GM19240 (cell line): ENCODE results near the gene FOXS1.
"Not testable (repeated sequence)": the region's sequence is repeated elsewhere in the genome, so short reads cannot be mapped to it uniquely, and the experiment has no call there.

Experiments
- DNase-seq: peaks from one replicate; pipeline ENCODE4 v3.0.0; 2011; ENCODE audit warnings: low spot score; ENCODE audit not compliant: insufficient read length

The FOXS1 gene

GRCh38 chr20:31840906-31841816 is 4.2 kb downstream of the FOXS1 start:
- no peak for DNase-seq

GRCh38 chr20:31839782-31840487 is 5.5 kb downstream of the FOXS1 start:
- DNase-seq = no peak

GRCh38 chr20:31838646-31839292 is 6.6 kb downstream of the FOXS1 start:
- DNase-seq = no peak

GRCh38 chr20:31837896-31838397 is 7.5 kb downstream of the FOXS1 start:
- DNase-seq = no peak

DNA sequence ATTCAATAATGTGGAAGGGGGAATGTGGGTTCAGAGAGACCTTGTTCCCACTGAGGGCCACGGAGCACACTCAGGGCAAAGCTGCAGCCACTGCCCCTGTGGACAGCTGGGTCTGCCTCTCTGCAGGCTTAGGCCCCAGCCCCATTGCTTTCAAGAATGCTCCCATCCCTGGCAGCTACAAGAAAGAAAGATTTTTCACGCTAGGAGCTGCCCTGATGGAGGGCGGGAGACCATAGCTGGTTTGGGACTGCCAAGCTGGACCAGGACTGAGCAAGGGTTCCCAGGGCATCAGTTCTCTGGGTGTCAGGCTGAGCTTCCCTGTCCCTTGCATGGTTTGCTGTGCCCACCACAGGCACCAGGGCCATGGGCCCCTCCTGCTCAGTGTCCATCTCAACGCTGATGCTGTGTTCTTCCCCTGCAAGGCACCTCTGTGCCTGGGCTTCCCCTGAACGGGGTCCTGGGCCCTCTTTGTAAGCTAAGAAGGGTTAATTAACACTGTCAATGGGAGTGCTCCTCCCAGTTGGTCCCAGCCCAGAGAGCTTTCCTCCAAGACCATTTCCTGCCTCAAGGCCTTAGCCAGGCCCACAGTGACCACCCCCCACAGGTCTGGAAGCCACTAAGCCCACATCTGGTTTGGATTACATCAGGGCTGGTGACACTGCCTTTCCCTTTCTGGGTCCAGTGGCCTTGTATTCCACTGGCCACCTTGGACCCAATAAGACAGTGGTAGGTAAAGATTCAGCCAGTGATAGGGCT is 8.4 kb downstream of the FOXS1 start:
- DNase-seq = no peak

GRCh38 chr20:31835977-31836852 is 9.2 kb downstream of the FOXS1 start:
- DNase-seq = peak; percentile 50

GRCh38 chr20:31835554-31835953 is 9.8 kb downstream of the FOXS1 start:
- no peak for DNase-seq

DNA sequence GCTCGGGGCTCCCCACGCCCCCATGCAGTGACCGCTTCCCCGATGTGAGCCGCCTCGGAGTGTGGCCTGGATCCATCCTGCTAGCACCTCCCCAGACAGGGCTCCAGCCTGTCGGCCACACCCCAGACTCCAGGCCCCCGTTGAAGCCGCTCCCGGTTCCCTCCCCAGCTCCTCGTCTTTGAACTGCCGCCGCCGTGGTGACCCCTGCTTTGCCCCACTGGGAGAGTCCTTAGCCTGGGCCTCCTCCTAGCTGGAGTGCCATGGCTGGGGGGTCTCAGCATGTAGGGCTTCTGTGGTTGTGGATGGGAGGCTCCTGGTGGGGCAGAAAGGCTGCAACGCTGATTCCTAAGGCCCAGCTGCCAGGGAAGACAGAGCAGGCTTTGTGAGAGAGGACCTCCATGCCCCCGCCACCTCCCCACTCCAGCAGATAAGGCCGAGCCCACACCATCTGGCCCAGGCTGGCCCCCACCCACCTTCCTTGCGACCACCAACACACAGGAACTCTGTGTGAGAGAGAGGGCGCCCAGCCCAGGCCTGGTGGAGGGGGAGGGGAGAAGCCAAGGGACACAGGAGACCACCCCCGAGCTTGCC is 11.4 kb downstream of the FOXS1 start:
- DNase-seq = no peak

- DNase-seq = peak; percentile 69
These were observed 12.1 kb downstream of the FOXS1 start for GRCh38 chr20:31833130-31833930.

DNA sequence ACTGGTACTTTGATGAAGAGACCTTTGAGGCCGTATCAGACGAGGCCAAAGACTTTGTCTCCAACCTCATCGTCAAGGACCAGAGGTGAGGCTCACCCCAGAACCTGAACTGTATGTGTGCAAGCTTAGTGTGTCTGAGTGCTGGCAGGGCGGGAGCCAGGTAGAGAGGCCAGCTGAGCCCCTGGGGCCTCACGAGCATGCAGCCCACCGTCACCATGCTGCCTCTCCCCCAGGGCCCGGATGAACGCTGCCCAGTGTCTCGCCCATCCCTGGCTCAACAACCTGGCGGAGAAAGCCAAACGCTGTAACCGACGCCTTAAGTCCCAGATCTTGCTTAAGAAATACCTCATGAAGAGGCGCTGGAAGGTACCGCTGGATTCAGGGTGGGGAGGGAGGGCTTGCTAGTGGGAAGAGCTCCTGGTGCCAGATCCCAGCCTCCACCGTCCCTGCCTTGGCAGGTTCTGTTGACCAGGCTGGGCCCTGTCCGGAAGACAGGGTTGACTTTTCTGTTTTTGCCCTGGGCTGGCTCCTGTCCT is 13.6 kb downstream of the FOXS1 start:
- no peak for DNase-seq

GRCh38 chr20:31831211-31831610 is 14.2 kb downstream of the FOXS1 start:
- DNase-seq = no peak

DNA sequence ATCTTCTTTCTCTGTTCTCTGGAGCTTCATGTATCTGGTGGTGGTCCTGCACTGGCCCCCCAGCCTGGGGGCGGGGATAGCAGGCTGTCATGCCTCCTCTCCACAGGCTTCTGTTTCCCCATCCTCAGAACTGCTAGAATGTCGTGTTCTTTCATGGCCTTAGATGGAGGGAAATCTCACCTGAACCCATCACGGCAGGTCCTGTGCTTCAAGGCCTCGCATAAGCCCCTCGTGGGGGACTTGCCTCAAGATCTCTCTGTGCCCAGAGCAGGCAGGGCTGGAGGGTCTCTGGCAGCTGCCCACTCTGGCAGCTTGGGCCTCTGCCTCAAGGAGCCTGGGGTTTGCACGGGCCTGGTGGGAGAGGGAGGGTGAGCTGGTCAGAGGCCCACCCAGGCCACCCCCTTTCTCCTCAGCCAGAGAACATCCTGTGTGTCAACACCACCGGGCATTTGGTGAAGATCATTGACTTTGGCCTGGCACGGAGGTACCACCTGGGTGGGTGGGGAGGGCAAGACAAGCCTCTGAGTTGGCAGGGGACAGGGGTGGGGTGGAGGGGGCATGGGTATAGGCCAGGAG is 14.9 kb downstream of the FOXS1 start:
- DNase-seq = no peak

- DNase-seq = no peak
These were observed 15.7 kb downstream of the FOXS1 start for GRCh38 chr20:31829731-31830130.

DNA sequence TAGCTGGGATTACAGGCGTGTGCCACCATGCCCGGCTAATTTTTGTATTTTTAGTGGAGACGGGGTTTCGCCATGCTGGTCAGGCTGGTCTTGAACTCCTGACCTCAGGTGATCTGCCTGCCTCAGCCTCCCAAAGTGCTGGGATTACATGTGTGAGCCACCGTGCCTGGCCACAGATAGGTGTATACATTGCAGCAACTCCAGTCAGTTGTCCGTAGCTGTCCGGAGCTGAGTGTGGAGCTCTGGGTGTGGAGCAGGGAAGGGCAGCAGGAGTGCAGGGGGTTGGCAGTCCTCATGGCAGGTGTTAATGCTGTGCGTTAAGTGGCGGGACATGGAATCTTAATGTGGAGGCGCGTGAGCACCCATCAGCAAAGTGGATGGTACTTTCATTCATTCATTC is 17.4 kb downstream of the FOXS1 start:
- DNase-seq = not testable (repeated sequence)

DNA sequence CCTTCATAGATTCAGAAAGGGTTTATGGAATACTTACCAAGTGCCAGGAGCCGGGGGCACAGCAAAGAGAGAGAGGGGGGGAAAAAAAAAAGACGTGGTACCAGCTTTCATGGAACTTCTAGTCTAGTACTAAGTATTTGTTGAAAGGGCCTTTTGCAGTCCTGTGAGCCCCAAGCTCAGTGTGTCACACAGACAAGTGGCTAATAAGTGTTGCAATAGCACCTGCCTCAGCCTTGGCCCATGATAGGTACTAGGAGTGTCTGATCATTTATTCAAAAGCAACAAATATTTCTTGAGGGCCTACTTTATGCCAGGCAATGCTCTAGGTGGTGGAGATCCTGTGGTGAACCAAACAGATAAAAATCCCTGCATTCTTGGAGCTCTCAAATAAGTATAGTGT is 18.3 kb downstream of the FOXS1 start:
- no peak for DNase-seq

DNA sequence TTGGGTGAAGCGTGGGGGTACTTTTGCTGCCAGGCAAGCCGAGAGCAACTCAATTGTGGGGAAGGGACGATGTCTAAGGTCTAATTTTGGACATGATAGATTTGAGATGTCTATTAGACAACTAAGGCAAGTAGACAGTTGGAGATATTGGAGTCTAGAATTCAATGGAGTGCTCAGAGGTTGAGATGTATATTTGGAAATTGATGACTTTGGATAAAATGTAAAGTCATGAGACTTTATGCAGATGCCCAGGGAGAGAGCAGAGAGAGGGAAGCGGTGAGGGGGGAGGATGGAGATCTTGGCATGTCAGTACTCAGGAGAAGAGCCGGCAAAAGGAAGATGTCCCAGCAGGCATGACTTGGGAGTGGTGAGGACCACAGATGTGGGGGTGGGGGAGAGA is 19.3 kb downstream of the FOXS1 start:
- no peak for DNase-seq

GRCh38 chr20:31824554-31825313 is 20.7 kb downstream of the FOXS1 start:
- DNase-seq = no peak

GRCh38 chr20:31824125-31824485 is 21.3 kb downstream of the FOXS1 start:
- DNase-seq = no peak
